Tibial nerve (tissue), 4 donors: ENCODE results near the gene MLXIP.

Experiments used
- EP300 ChIP-seq, 2 donors: sonication (generic); formaldehyde crosslinking; IDR thresholded peaks; one replicate each; pipeline ENCODE4 v1.6.1; 2017; ENCODE audit warnings: antibody characterized with exemption in 2 of 2, mild to moderate bottlenecking in 1 of 2
- POLR2A ChIP-seq, 2 donors: fragments of 450-650 bp; IDR thresholded peaks; one replicate each; pipeline ENCODE4 v1.6.1; 2017; ENCODE audit warnings: antibody characterized with exemption in 2 of 2, mild to moderate bottlenecking in 2 of 2, moderate library complexity in 2 of 2
- TF ChIP-seq, protein P1 (sequence below), 5 experiments: fragments of 200-600 bp in 3 of 5; fragments of 450-650 bp in 2 of 5; sonication (generic) in 3 of 5; IDR thresholded peaks; one replicate each; pipeline ENCODE4 v1.5.1; 2016 to 2019; ENCODE audit warnings: antibody characterized with exemption in 5 of 5, mild to moderate bottlenecking in 3 of 5, moderate library complexity in 2 of 5

GRCh38 chr12:122040579-122041386 is 37.8 kb upstream of the MLXIP start:
- TF ChIP-seq, protein P1, sequence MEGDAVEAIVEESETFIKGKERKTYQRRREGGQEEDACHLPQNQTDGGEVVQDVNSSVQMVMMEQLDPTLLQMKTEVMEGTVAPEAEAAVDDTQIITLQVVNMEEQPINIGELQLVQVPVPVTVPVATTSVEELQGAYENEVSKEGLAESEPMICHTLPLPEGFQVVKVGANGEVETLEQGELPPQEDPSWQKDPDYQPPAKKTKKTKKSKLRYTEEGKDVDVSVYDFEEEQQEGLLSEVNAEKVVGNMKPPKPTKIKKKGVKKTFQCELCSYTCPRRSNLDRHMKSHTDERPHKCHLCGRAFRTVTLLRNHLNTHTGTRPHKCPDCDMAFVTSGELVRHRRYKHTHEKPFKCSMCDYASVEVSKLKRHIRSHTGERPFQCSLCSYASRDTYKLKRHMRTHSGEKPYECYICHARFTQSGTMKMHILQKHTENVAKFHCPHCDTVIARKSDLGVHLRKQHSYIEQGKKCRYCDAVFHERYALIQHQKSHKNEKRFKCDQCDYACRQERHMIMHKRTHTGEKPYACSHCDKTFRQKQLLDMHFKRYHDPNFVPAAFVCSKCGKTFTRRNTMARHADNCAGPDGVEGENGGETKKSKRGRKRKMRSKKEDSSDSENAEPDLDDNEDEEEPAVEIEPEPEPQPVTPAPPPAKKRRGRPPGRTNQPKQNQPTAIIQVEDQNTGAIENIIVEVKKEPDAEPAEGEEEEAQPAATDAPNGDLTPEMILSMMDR (IDR thresholded peaks at IDR 0.05): no peak
- TF ChIP-seq POLR2A (IDR thresholded peaks at IDR 0.05) (no peak), EP300 (IDR thresholded peaks at IDR 0.05) (no peak)
